GM12892 (cell line): ENCODE results near the gene ARHGEF10L.

Source experiments
- POLR2A ChIP-seq: IDR thresholded peaks from 2 replicates; pipeline ENCODE4 v1.6.1; 2011; ENCODE audit warnings: low read depth, low read length, control low read depth
- POLR2AphosphoS5 ChIP-seq: IDR thresholded peaks from 2 replicates; pipeline ENCODE4 v1.6.1; 2011; ENCODE audit warnings: low read depth, low read length, control low read depth

- TF ChIP-seq POLR2A (no peak), POLR2AphosphoS5 (no peak)
Observed at GRCh38 chr1:17544776-17545350, 5.4 kb downstream of the ARHGEF10L start.
